Trophoblast cell (in vitro differentiated cells and primary cell): ENCODE data around the gene IFNK.

Experiments used
- DNase-seq, 2 donors: peaks; one replicate each; pipeline ENCODE4 v3.0.0-alpha.2; 2016
- H2AFZ ChIP-seq: 2 replicates; pipeline ENCODE4 v1.6.1; 2013; ENCODE audit warnings: low read length, moderate library complexity, mild to moderate bottlenecking; ENCODE audit not compliant: insufficient read depth, poor library complexity
- H2AK5ac ChIP-seq: 2 replicates; pipeline ENCODE4 v1.6.1; 2013; ENCODE audit warnings: mild to moderate bottlenecking, low read length
- H2BK120ac ChIP-seq: 2 replicates; pipeline ENCODE4 v1.6.1; 2013; ENCODE audit warnings: low read length, mild to moderate bottlenecking, moderate library complexity; ENCODE audit not compliant: insufficient read depth, poor library complexity
- H2BK12ac ChIP-seq: 2 replicates; pipeline ENCODE4 v1.6.1; 2013; ENCODE audit warnings: mild to moderate bottlenecking, low read length, moderate library complexity
- H2BK5ac ChIP-seq: 2 replicates; pipeline ENCODE4 v1.6.1; 2013; ENCODE audit warnings: low read length, low read depth, moderate library complexity, mild to moderate bottlenecking; ENCODE audit not compliant: poor library complexity
- H3K14ac ChIP-seq: 2 replicates; pipeline ENCODE4 v1.6.1; 2013; ENCODE audit warnings: mild to moderate bottlenecking, low read length
- H3K18ac ChIP-seq: 2 replicates; pipeline ENCODE4 v1.6.1; 2013; ENCODE audit warnings: mild to moderate bottlenecking, low read length
- H3K23ac ChIP-seq: 2 replicates; pipeline ENCODE4 v1.6.1; 2013; ENCODE audit warnings: low read length
- H3K27ac ChIP-seq: 2 replicates; pipeline ENCODE4 v1.5.1; 2013; ENCODE audit warnings: low read depth, mild to moderate bottlenecking, inconsistent platforms, low read length, moderate library complexity
- H3K27me3 ChIP-seq: 2 replicates; pipeline ENCODE4 v1.6.1; 2013; ENCODE audit warnings: inconsistent platforms, mild to moderate bottlenecking, low read length, moderate library complexity; ENCODE audit not compliant: insufficient read depth
- H3K36me3 ChIP-seq, 2 experiments: 1 replicate in 1 of 2; 2 replicates in 1 of 2; pipeline ENCODE4 v1.6.1; 2013; ENCODE audit warnings: low read length in 2 of 2, mild to moderate bottlenecking in 2 of 2, moderate library complexity in 1 of 2; ENCODE audit not compliant: insufficient read depth in 2 of 2, control insufficient read depth in 1 of 2
- H3K4ac ChIP-seq: 2 replicates; pipeline ENCODE4 v1.6.1; 2013; ENCODE audit warnings: low read depth, mild to moderate bottlenecking, low read length, moderate library complexity
- H3K4me1 ChIP-seq, 2 experiments: 1 replicate in 1 of 2; 2 replicates in 1 of 2; pipeline ENCODE4 v1.6.1; 2013; ENCODE audit warnings: low read length in 2 of 2, mild to moderate bottlenecking in 2 of 2, moderate library complexity in 1 of 2; ENCODE audit not compliant: insufficient read depth in 2 of 2, control insufficient read depth in 1 of 2
- H3K4me2 ChIP-seq: 2 replicates; pipeline ENCODE4 v1.6.1; 2013; ENCODE audit warnings: inconsistent platforms, mild to moderate bottlenecking, low read length, moderate library complexity
- H3K4me3 ChIP-seq: 2 replicates; pipeline ENCODE4 v1.5.1; 2013; ENCODE audit warnings: mild to moderate bottlenecking, low read depth, low read length, inconsistent platforms
- H3K79me1 ChIP-seq: one replicate; pipeline ENCODE4 v1.6.1; 2013; ENCODE audit warnings: low read length
- H3K79me2 ChIP-seq: 2 replicates; pipeline ENCODE4 v1.6.1; 2013; ENCODE audit warnings: low read length, mild to moderate bottlenecking; ENCODE audit not compliant: control insufficient read depth, insufficient read depth, poor library complexity
- H3K9ac ChIP-seq: 2 replicates; pipeline ENCODE4 v1.6.1; 2013; ENCODE audit warnings: mild to moderate bottlenecking, low read length
- H3K9me3 ChIP-seq: 2 replicates; pipeline ENCODE4 v1.6.1; 2013; ENCODE audit warnings: low read depth, mild to moderate bottlenecking, control low read depth, inconsistent platforms, low read length; ENCODE audit not compliant: insufficient read depth
- H4K12ac ChIP-seq: 2 replicates; pipeline ENCODE4 v1.6.1; 2013; ENCODE audit warnings: low read depth, mild to moderate bottlenecking, low read length, moderate library complexity
- H4K8ac ChIP-seq: 2 replicates; pipeline ENCODE4 v1.6.1; 2013; ENCODE audit warnings: low read depth, mild to moderate bottlenecking, low read length, moderate library complexity
- H4K91ac ChIP-seq: one replicate; pipeline ENCODE4 v1.6.1; 2013; ENCODE audit warnings: low read depth, mild to moderate bottlenecking, low read length, moderate library complexity
- WGBS: extraction: QIAGEN DNeasy Blood & Tissue Kit; methylation state at CpG from one replicate; pipeline ENCODE4 v1.1.7; 2013; ENCODE audit warnings: missing lambda C conversion rate; ENCODE audit not compliant: insufficient read length, insufficient coverage; ENCODE audit errors: extremely low coverage; 5-methylcytosine and 5-hydroxymethylcytosine counted together

IFNK gene

DNA sequence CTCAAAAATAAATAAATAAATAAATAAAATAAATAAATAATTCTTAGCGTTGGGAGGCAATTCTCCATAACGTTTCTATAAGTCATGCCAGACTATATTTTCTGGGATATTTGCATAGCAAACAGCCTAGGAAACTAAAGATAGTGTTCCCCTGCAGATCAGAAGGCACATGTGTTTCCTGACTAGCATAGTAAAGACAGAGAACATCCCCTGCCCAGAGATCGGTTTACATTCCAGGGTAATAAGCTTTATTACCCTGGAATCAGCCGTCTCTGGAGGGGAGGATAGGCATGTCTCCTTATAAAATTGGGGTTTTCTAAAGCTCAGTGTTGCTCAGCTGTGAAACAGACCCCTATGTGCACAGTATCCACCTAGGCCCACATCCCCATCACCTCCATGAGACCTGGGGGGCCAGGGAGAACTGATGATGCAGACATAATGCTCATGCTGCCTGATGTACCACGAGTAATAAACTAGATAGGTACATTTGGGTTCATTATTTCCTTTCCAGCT lies 36.9 kb upstream of the IFNK start:
- H3K79me1 ChIP-seq: peaks cover 8% of the 10 kb centered on the region
- peak overlapping the region; percentile 84 for H3K18ac ChIP-seq
- H3K27me3 ChIP-seq: no peaks in the 10 kb centered on the region
- H3K79me2 ChIP-seq: peaks cover 4% of the 10 kb centered on the region
- no peak for DNase-seq
- H3K14ac ChIP-seq: peak overlapping the region; percentile 55
- peak overlapping the region; percentile 90 for H2BK120ac ChIP-seq
- no peak overlapping the region for H3K4me3 ChIP-seq
- peak overlapping the region; percentile 65 for H3K4ac ChIP-seq
- H4K8ac ChIP-seq: peak overlapping the region; percentile 42
- peak overlapping the region; percentile 75 for H3K27ac ChIP-seq
- H3K9me3 ChIP-seq: no peaks in the 10 kb centered on the region
- H2BK5ac ChIP-seq: peak overlapping the region; percentile 66
- H3K23ac ChIP-seq: no peak overlapping the region
- peak overlapping the region; percentile 64 for H2AK5ac ChIP-seq
- H3K4me2 ChIP-seq: no peak overlapping the region
- H3K36me3 ChIP-seq: no peaks in the 10 kb centered on the region
- H2AFZ ChIP-seq: no peak overlapping the region
- H3K4me1 ChIP-seq: peaks cover 11 to 15% of the 10 kb centered on the region in 2 experiments
- H3K9ac ChIP-seq: no peak overlapping the region
- peak overlapping the region; percentile 92 for H2BK12ac ChIP-seq
- H4K91ac ChIP-seq: peak overlapping the region; percentile 66
- no CpG with 5 or more reads among the region's 5 CpGs for WGBS
- H4K12ac ChIP-seq: no peak overlapping the region

DNA sequence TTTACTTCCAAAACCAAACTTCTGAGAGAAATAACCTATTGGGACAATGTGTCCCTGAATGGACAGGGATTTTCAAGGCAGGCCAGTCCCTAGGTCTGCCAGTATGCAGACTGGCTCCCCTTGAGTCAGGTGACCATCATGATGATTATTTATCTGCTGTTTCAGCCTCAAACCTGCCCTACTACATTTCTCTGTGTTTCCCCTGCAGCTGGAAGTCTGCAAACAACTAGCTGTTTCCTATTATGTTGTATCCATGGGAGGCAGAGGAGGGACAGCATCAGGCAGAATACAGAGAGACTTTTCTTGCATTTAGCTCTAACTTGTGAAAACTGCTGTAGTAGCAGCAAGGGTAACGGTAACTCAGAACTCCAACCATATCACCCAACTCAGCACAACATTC lies 36.2 kb upstream of the IFNK start:
- Histone ChIP-seq H2AK5ac (no peak overlapping the region), H3K79me2 (peaks cover 4% of the 10 kb centered on the region), H3K79me1 (peaks cover 8% of the 10 kb centered on the region), H3K4me1 (peaks cover 11 to 15% of the 10 kb centered on the region in 2 experiments), H3K9ac (no peak overlapping the region), H4K12ac (no peak overlapping the region), H3K14ac (no peak overlapping the region), H3K4me2 (peak overlapping the region; percentile 50), H2BK5ac (no peak overlapping the region), H2BK120ac (no peak overlapping the region), H3K18ac (no peak overlapping the region), H4K8ac (no peak overlapping the region), H2BK12ac (no peak overlapping the region), H2AFZ (no peak overlapping the region), H3K4ac (no peak overlapping the region), H3K4me3 (no peak overlapping the region), H3K27ac (peak overlapping the region; percentile 75), H3K27me3 (no peaks in the 10 kb centered on the region), H4K91ac (no peak overlapping the region), H3K9me3 (no peaks in the 10 kb centered on the region), H3K36me3 (no peaks in the 10 kb centered on the region), H3K23ac (no peak overlapping the region)
- no CpG with 5 or more reads among the region's 1 CpG for WGBS
- peak; percentile 78 to 83 for DNase-seq

DNA sequence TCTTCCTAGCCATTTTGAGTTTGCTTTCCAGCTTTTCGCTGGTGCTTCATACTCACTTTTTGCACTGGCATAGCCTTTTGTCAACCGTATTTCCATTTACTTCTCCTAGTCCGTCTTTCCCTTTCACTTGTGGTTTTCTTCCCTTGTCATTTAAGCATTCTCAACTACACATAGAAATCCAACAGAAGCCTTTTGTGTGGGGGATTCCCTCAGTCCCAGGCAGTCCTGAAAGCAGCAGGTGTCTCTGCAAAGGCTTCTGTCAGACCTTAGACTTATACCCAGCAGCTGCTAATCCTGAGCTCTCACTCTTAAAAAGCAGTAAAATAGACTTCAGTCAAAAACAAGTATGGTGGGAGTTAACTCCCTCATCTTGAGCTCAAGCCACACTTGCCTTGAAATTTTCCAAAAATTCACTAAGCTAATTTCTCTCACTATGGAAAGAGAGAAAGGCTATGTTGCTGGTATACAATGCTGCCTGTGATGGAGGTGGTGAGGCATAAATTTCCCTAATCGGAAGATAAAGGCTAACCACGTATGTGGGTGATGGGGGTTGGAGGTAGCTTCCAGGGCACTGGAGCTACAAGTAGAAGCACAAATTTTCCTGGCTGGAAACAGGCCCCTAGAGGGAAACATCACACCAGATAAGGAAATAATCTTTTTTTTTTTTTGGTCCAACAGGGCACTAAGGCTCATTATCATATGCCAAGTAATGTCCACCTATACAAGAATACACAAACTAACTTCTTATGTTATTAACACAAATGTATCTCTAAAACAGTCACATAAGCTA lies 34.8 kb upstream of the IFNK start:
- H3K27me3 ChIP-seq: no peaks in the 10 kb centered on the region
- peaks cover 2% of the 10 kb centered on the region for H3K79me2 ChIP-seq
- H2AFZ ChIP-seq: no peak overlapping the region
- H3K27ac ChIP-seq: peak overlapping the region; percentile 19
- peaks cover 11 to 15% of the 10 kb centered on the region in 2 experiments for H3K4me1 ChIP-seq
- no peaks in the 10 kb centered on the region for H3K9me3 ChIP-seq
- H4K91ac ChIP-seq: no peak overlapping the region
- H3K23ac ChIP-seq: no peak overlapping the region
- peaks cover 8% of the 10 kb centered on the region for H3K79me1 ChIP-seq
- no peak overlapping the region for H3K4me2 ChIP-seq
- no peak overlapping the region for H3K4ac ChIP-seq
- no peak overlapping the region for H2BK120ac ChIP-seq
- no peaks in the 10 kb centered on the region for H3K36me3 ChIP-seq
- no CpG with 5 or more reads among the region's 5 CpGs for WGBS
- H3K4me3 ChIP-seq: no peak overlapping the region
- no peak overlapping the region for H3K14ac ChIP-seq
- peak; percentile 84 to 93 for DNase-seq
- H4K8ac ChIP-seq: no peak overlapping the region
- no peak overlapping the region for H2BK12ac ChIP-seq
- H3K18ac ChIP-seq: no peak overlapping the region
- H3K9ac ChIP-seq: no peak overlapping the region
- no peak overlapping the region for H2BK5ac ChIP-seq
- no peak overlapping the region for H4K12ac ChIP-seq
- H2AK5ac ChIP-seq: no peak overlapping the region

DNA sequence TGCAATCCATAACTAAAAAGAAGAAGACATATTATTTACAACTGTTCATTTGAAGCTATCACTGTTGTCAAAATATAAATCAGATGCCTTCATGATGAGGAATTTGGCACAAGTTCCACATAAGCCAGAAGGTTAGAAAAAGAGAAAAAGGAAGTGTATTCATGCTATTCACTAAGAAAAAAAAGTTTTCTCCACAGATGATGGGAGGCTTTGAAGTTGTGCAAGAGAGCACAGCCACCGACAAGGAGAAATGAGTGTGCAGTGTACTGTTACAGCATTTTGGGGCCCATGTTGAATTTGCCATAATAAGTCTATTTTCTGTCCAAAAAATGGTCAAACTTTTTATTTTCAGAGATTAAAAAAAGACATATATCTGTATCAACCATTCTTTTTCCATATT lies 32.9 kb upstream of the IFNK start:
- H4K12ac ChIP-seq: no peak overlapping the region
- no peak overlapping the region for H3K4ac ChIP-seq
- H2BK12ac ChIP-seq: no peak overlapping the region
- H2BK120ac ChIP-seq: no peak overlapping the region
- H4K91ac ChIP-seq: no peak overlapping the region
- no peak overlapping the region for H3K14ac ChIP-seq
- peaks cover 8% of the 10 kb centered on the region for H3K79me1 ChIP-seq
- H3K4me2 ChIP-seq: no peak overlapping the region
- no peak overlapping the region for H2BK5ac ChIP-seq
- H3K79me2 ChIP-seq: peaks cover 2% of the 10 kb centered on the region
- H2AK5ac ChIP-seq: no peak overlapping the region
- WGBS: no CpG with 5 or more reads among the region's 1 CpG
- no peak overlapping the region for H3K23ac ChIP-seq
- no peak overlapping the region for H3K9ac ChIP-seq
- no peaks in the 10 kb centered on the region for H3K9me3 ChIP-seq
- H4K8ac ChIP-seq: no peak overlapping the region
- no peak overlapping the region for H3K18ac ChIP-seq
- no peaks in the 10 kb centered on the region for H3K36me3 ChIP-seq
- H3K27ac ChIP-seq: no peak overlapping the region
- no peaks in the 10 kb centered on the region for H3K27me3 ChIP-seq
- H3K4me1 ChIP-seq: peaks cover 8 to 11% of the 10 kb centered on the region in 2 experiments
- H2AFZ ChIP-seq: no peak overlapping the region
- no peak for DNase-seq
- no peak overlapping the region for H3K4me3 ChIP-seq
